Right lobe of liver (tissue), 6 donors: ENCODE results near the gene AKAP13. TPM values are rescaled to one million over a fixed set of nuclear protein-coding genes. Genes with fewer than 3 reads are reported as not detected.

Experiments used
- ATAC-seq, 4 donors: fragments of 200-7000 bp; cut with Tn5 transposase; one replicate each; pipeline ENCODE4 v1.9.1; 2020; ENCODE audit warnings: mild to moderate bottlenecking in 4 of 4, moderate library complexity in 4 of 4
- DNase-seq, 3 donors: peaks; one replicate each; pipeline ENCODE4 v3.0.0-alpha.2; 2020
- H3K27ac ChIP-seq, 3 donors: fragments of 200-600 bp; one replicate each; pipeline ENCODE4 v1.8.0; 2022
- H3K27me3 ChIP-seq, 2 donors: fragments of 200-600 bp; one replicate each; pipeline ENCODE4 v1.8.0; 2022
- H3K36me3 ChIP-seq, 4 donors: fragments of 200-600 bp; sonication (generic) in 1 of 4; one replicate each; pipeline versions ENCODE4 v1.5.1 to v1.8.0; 2017 to 2022; ENCODE audit warnings: control low read depth in 1 of 4
- H3K4me1 ChIP-seq, 4 donors: fragments of 200-600 bp; sonication (generic) in 1 of 4; one replicate each; pipeline versions ENCODE4 v1.5.1 to v1.8.0; 2017 to 2022; ENCODE audit warnings: control low read depth in 1 of 4
- H3K4me3 ChIP-seq, 3 donors: fragments of 200-600 bp; one replicate each; pipeline ENCODE4 v1.8.0; 2022
- H3K9me3 ChIP-seq, 4 donors: fragments of 200-600 bp; sonication (generic) in 1 of 4; one replicate each; pipeline versions ENCODE4 v1.5.1 to v1.8.0; 2017 to 2022; ENCODE audit warnings: control low read depth in 1 of 4
- CTCF ChIP-seq, 4 donors: fragments of 200-600 bp in 3 of 4; fragments of 450-650 bp in 1 of 4; IDR thresholded peaks; one replicate each; pipeline versions ENCODE4 v1.5.1 to v1.8.0; 2016 to 2022; ENCODE audit warnings: antibody characterized with exemption in 4 of 4, mild to moderate bottlenecking in 2 of 4
- POLR2A ChIP-seq: fragments of 450-650 bp; IDR thresholded peaks from one replicate; pipeline ENCODE4 v1.6.1; 2017; ENCODE audit warnings: antibody characterized with exemption, mild to moderate bottlenecking
- WGBS: methylation state at CpG from one replicate; pipeline ENCODE4 v1.1.6; 2018; ENCODE audit warnings: low coverage, low lambda C conversion rate; ENCODE audit not compliant: insufficient coverage; ENCODE audit errors: missing lambda C conversion rate; 5-methylcytosine and 5-hydroxymethylcytosine counted together
- intact Hi-C, 2 donors: fragments of 100-400 bp; cut with DNase I; formaldehyde crosslinking; loops; one replicate each; pipeline versions ENCODE4 v1.11.2 to v1.14.1; 2022
- total RNA-seq, 6 experiments: library from RNA; depleted of rRNA in 2 of 6; stranded (reverse); fragments of >200 nt in 2 of 6; fragmentation: NEBNext Ultra II Directional in 3 of 6; extraction: Animal tissue kit (Norgen Biotek cat#: 25700) in 3 of 6; gene quantifications; one replicate each; pipeline versions ENCODE4 v1.1.0 to v1.2.4, GENCODE V29; 2016 to 2023
- donor health status: DM: no; HTN: yes; CAD: no.
- donor health status: DM: no; HTN: no; CAD: no.
- donor health status: DM: no; HTN: no; CAD: no.
- donor health status: DM: no; HTN: yes; CAD: no.
- donor health status: DM: no; HTN: yes; CAD: no.

The AKAP13 gene
- total RNA-seq, 6 experiments from 2014 or later, result 50.1 to 73.1 (median 63.9) TPM

GRCh38 chr15:85618228-85618505 lies 237.8 kb downstream of the AKAP13 start:
- WGBS, result 17% methylated on average over 1 of the region's 1 CpG
- Histone ChIP-seq H3K36me3 (no peaks in the 10 kb centered on the region), H3K9me3 (no peaks in the 10 kb centered on the region), H3K27me3 (no peaks in the 10 kb centered on the region), H3K27ac (peak overlapping the region; percentile 0 to 78 (median 5)), H3K4me3 (no peak overlapping the region), H3K4me1 (peaks cover 0 to 26% (median 6%) of the 10 kb centered on the region in 4 donors)
- no peak for ATAC-seq
- TF ChIP-seq POLR2A, result no peak
- TF ChIP-seq CTCF (IDR thresholded peaks at IDR 0.05), result no peak
- intact Hi-C loops, result no loop called here
- DNase-seq, result no peak

- Histone ChIP-seq H3K4me3 (no peak overlapping the region), H3K4me1 (peaks cover 0 to 26% (median 6%) of the 10 kb centered on the region in 4 donors), H3K27ac (peak overlapping the region; percentile 17 to 78 (median 27)), H3K36me3 (no peaks in the 10 kb centered on the region), H3K9me3 (no peaks in the 10 kb centered on the region), H3K27me3 (no peaks in the 10 kb centered on the region)
- WGBS, result 19% methylated on average over 8 of the region's 8 CpGs
- TF ChIP-seq CTCF (IDR thresholded peaks at IDR 0.05), result no peak
- TF ChIP-seq POLR2A, result peak; percentile 35
- ATAC-seq, result peak; percentile 31 to 46 (median 38)
- intact Hi-C loops, result no loop called here
- DNase-seq, result peak in 1 of 3 donors; percentile 47
These were observed 238.6 kb downstream of the AKAP13 start for GRCh38 chr15:85618956-85619491.

GRCh38 chr15:85619992-85620689 lies 239.7 kb downstream of the AKAP13 start:
- H3K4me3 ChIP-seq, result peak overlapping the region in 2 of 3 donors; percentile 1 to 15
- 65% methylated on average over 7 of the region's 9 CpGs for WGBS
- ATAC-seq (no peak), DNase-seq (no peak)
- peak overlapping the region; percentile 17 to 78 (median 41) for H3K27ac ChIP-seq
- H3K4me1 ChIP-seq, result peaks cover 0 to 25% (median 6%) of the 10 kb centered on the region in 4 donors
- TF ChIP-seq CTCF (IDR thresholded peaks at IDR 0.05) (no peak), POLR2A (no peak)
- H3K9me3 ChIP-seq, result no peaks in the 10 kb centered on the region
- intact Hi-C loops, result no loop called here
- H3K36me3 ChIP-seq, result no peaks in the 10 kb centered on the region
- H3K27me3 ChIP-seq, result no peaks in the 10 kb centered on the region

- intact Hi-C loops, result no loop called here
- DNase-seq (no peak), ATAC-seq (peak; percentile 15 to 50 (median 38))
- Histone ChIP-seq H3K4me3 (peak overlapping the region in 2 of 3 donors; percentile 1 to 15), H3K27ac (peak overlapping the region; percentile 17 to 78 (median 41)), H3K36me3 (no peaks in the 10 kb centered on the region), H3K9me3 (no peaks in the 10 kb centered on the region), H3K27me3 (no peaks in the 10 kb centered on the region), H3K4me1 (peaks cover 0 to 19% (median 6%) of the 10 kb centered on the region in 4 donors)
- WGBS, result 44% methylated on average over 3 of the region's 3 CpGs
- TF ChIP-seq POLR2A (peak; percentile 38), CTCF (IDR thresholded peaks at IDR 0.05) (no peak)
These were observed 240.3 kb downstream of the AKAP13 start for GRCh38 chr15:85620690-85621049.
